ENCODE measurements around the gene ROBO1. TPM values are rescaled to one million over a fixed set of nuclear protein-coding genes. Genes with fewer than 3 reads are reported as not detected.

The ROBO1 gene
- total and polyA plus RNA-seq, 2 of the 8 experiments (the other 6 are each of a cell fraction or from before 2014, with no cell fraction given), result 51.4 to 91.0 TPM

DNA sequence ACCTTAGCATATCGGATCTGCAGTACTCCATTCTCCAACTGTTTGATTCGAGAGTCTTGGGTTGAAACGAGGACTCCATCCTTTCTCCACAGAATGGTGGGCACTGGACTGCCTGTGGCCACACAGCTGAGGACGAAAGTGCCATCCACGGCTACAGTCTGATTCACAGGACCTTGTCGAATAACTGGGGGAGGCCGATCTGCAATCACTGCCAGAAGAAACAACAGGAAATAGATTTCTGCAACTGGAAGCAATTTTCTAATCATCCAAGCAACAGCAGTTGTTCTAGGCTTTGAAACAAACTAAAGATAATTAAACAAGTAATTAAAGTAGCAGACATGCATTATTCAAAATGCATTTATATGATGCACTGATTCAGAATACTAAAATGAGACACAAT is 1097.7 kb downstream of the ROBO1 start:
- Histone ChIP-seq H2AK5ac (ENCODE audit: low read depth, low read length) (no peak overlapping the region), H4K8ac (ENCODE audit: extremely low read depth, insufficient read depth, low read length) (no peak overlapping the region), H3K79me1 (ENCODE audit: low read depth, low read length) (no peaks in the 10 kb centered on the region), H3K9me3 (ENCODE audit: insufficient read depth in 2 of 2, low read depth in 1 of 2, low read length in 1 of 2) (peaks cover 0 to 1% of the 10 kb centered on the region in 2 experiments; a peak in 1 of 4 replicates), H2BK5ac (ENCODE audit: low read depth, low read length) (no peak overlapping the region), H4K91ac (replicated peaks; ENCODE audit: insufficient read length, low read length) (no peak overlapping the region), H3K18ac (ENCODE audit: extremely low read depth, low read length) (no peak overlapping the region), H4K5ac (ENCODE audit: insufficient read length, low read depth, low read length) (no peak overlapping the region), H3K27ac (ENCODE audit: low read depth, low read length) (no peak overlapping the region), H3K14ac (ENCODE audit: insufficient read length) (no peak overlapping the region), H4K20me1 (replicated peaks in 1 of 2; ENCODE audit: control insufficient read depth in 1 of 2, insufficient read depth in 2 of 2, low read length in 2 of 2) (no peaks in the 10 kb centered on the region), H3K27me3 (replicated peaks in 1 of 4; ENCODE audit: control insufficient read depth in 3 of 4, extremely low read depth in 1 of 4, insufficient read depth in 3 of 4, low read length in 3 of 4) (no peaks in the 10 kb centered on the region), H2BK120ac (replicated peaks; ENCODE audit: low read depth, low read length) (no peak overlapping the region), H3K36me3 (ENCODE audit: control insufficient read depth in 2 of 4, insufficient read depth in 4 of 4, low read length in 3 of 4) (peaks cover 0 to 7% (median 3%) of the 10 kb centered on the region in 4 experiments; a peak in 4 of 8 replicates), H3K4ac (replicated peaks; ENCODE audit: insufficient read length, low read depth, low read length) (no peak overlapping the region), H2BK15ac (ENCODE audit: low read length) (no peak overlapping the region), H2AFZ (ENCODE audit: low read length) (no peak overlapping the region), H2BK12ac (ENCODE audit: low read depth, low read length) (no peak overlapping the region), H3K23me2 (ENCODE audit: low read depth, low read length) (no peaks in the 10 kb centered on the region), H3K79me2 (ENCODE audit: control insufficient read depth in 1 of 2, insufficient read depth in 2 of 2, low read length in 2 of 2) (no peaks in the 10 kb centered on the region), H3K4me1 (replicated peaks in 1 of 4; ENCODE audit: control insufficient read depth in 3 of 4, insufficient read depth in 4 of 4, low read length in 3 of 4) (no peaks in the 10 kb centered on the region), H3K9ac (replicated peaks in 1 of 4; ENCODE audit: extremely low read depth in 1 of 4, low read depth in 3 of 4, low read length in 3 of 4) (no peak overlapping the region), H3K23ac (ENCODE audit: insufficient read length) (no peak overlapping the region), H3K4me3 (ENCODE audit: extremely low read depth in 1 of 4, insufficient read depth in 2 of 4, low read depth in 3 of 4, low read length in 4 of 4) (no peak overlapping the region), H3K56ac (replicated peaks; ENCODE audit: insufficient read length, low read depth, low read length) (no peak overlapping the region), H2BK20ac (ENCODE audit: low read length) (no peak overlapping the region), H3K4me2 (ENCODE audit: insufficient read depth in 1 of 2, low read depth in 2 of 2, low read length in 2 of 2) (no peak overlapping the region)
- FAIRE-seq (no peak), DNase-seq (ENCODE audit: low read depth in 1 of 2, low spot score in 2 of 2) (no peak)
- CTCF ChIA-PET (ENCODE audit: partially characterized antibody), result no interaction called here
- POLR2A ChIA-PET (ENCODE audit: partially characterized antibody), result no interaction called here
- 88% methylated on average over 7 of the region's 7 CpGs; no CpG with 5 or more reads in 1 of the 2 experiments for WGBS, 2 experiments (ENCODE audit: extremely low coverage in 1 of 2, insufficient coverage in 1 of 2, insufficient read length in 1 of 2, insufficient replicate concordance in 2 of 2, low coverage in 1 of 2, low lambda C conversion rate in 2 of 2, missing lambda C conversion rate in 1 of 2)
- no peak for TF ChIP-seq BCL11A (IDR thresholded peaks at IDR 0.05; ENCODE audit: low read depth in 2 of 2, low read length in 2 of 2)
- TF ChIP-seq, protein P1, sequence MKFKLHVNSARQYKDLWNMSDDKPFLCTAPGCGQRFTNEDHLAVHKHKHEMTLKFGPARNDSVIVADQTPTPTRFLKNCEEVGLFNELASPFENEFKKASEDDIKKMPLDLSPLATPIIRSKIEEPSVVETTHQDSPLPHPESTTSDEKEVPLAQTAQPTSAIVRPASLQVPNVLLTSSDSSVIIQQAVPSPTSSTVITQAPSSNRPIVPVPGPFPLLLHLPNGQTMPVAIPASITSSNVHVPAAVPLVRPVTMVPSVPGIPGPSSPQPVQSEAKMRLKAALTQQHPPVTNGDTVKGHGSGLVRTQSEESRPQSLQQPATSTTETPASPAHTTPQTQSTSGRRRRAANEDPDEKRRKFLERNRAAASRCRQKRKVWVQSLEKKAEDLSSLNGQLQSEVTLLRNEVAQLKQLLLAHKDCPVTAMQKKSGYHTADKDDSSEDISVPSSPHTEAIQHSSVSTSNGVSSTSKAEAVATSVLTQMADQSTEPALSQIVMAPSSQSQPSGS (IDR thresholded peaks at IDR 0.05; ENCODE audit: low read length), result no peak
- no peak for TF ChIP-seq SIX5 (IDR thresholded peaks at IDR 0.05; ENCODE audit: low read depth, low read length)
- TF ChIP-seq KDM4A (IDR thresholded peaks at IDR 0.05; ENCODE audit: low read depth, low read length, severe bottlenecking), result no peak
- TF ChIP-seq CBX5 (IDR thresholded peaks at IDR 0.05; ENCODE audit: low read depth, low read length), result no peak
- TF ChIP-seq CHD1 (IDR thresholded peaks at IDR 0.05; ENCODE audit: low read depth, low read length), result no peak
- no peak for TF ChIP-seq CEBPB (IDR thresholded peaks at IDR 0.05; ENCODE audit: low read depth, low read length)
- TF ChIP-seq POLR2A (IDR thresholded peaks at IDR 0.05; ENCODE audit: control extremely low read depth in 1 of 2, low read depth in 2 of 2, low read length in 2 of 2), result no peak
- no peak for TF ChIP-seq RXRA (IDR thresholded peaks at IDR 0.05; ENCODE audit: insufficient read depth, low read depth, low read length)
- no peak for TF ChIP-seq YY1 (IDR thresholded peaks at IDR 0.05; ENCODE audit: low read depth, low read length)
- TF ChIP-seq SIN3A (conservative IDR thresholded peaks at IDR 0.05 in 1 of 2, IDR thresholded peaks at IDR 0.05 in 1 of 2; ENCODE audit: low read depth in 1 of 2, low read length in 2 of 2), result no peak
- no peak for TF ChIP-seq FOSL1 (IDR thresholded peaks at IDR 0.05; ENCODE audit: insufficient read depth, low read depth, low read length)
- TF ChIP-seq ZNF274 (IDR thresholded peaks at IDR 0.05; ENCODE audit: borderline replicate concordance, extremely low read depth, low read length), result no peak
